ENCODE measurements around the gene ETV6.

- TF ChIP-seq CTCF (IDR thresholded peaks at IDR 0.05), result no peak
- TF ChIP-seq POLR2A (IDR thresholded peaks at IDR 0.05), result no peak
Measured at GRCh38 chr12:11916113-11916512, 266.6 kb downstream of the ETV6 start.

Measured in lower leg skin (tissue), 3 donors.